Gastrocnemius medialis (tissue), 4 donors: Measurements from ENCODE around the gene TGFB3. TPM values are rescaled to one million over a fixed set of nuclear protein-coding genes. Genes with fewer than 3 reads are reported as not detected.

Source experiments
- ATAC-seq, 2 donors: fragments of 150-250 bp; one replicate each; pipeline ENCODE4 v1.9.1; 2016
- DNase-seq, 2 donors: peaks; one replicate each; pipeline ENCODE4 v3.0.0-alpha.2; 2019
- H3K27ac ChIP-seq, 4 donors: fragments of 200-600 bp; sonication (generic); 1 replicate in 1 of 4; 2 replicates in 3 of 4; pipeline ENCODE4 v1.5.1; 2016 to 2018; ENCODE audit warnings: mild to moderate bottlenecking in 2 of 4, moderate library complexity in 1 of 4
- H3K27me3 ChIP-seq, 3 donors: fragments of 200-600 bp; sonication (generic) in 2 of 3; 1 replicate in 1 of 3; 2 replicates in 2 of 3; pipeline versions ENCODE4 v1.5.1 to v1.6.0; 2016 to 2019; ENCODE audit warnings: mild to moderate bottlenecking in 1 of 3, moderate library complexity in 1 of 3
- H3K36me3 ChIP-seq, 2 donors: fragments of 200-600 bp; sonication (generic) in 1 of 2; one replicate each; pipeline ENCODE4 v1.5.1; 2017 to 2018
- H3K4me1 ChIP-seq, 2 donors: fragments of 200-600 bp; sonication (generic) in 1 of 2; one replicate each; pipeline ENCODE4 v1.5.1; 2016 to 2017; ENCODE audit warnings: mild to moderate bottlenecking in 2 of 2
- H3K4me3 ChIP-seq, 4 donors: fragments of 200-600 bp; sonication (generic) in 3 of 4; 1 replicate in 1 of 4; 2 replicates in 3 of 4; pipeline ENCODE4 v1.5.1; 2016 to 2019; ENCODE audit warnings: mild to moderate bottlenecking in 2 of 4
- H3K9me3 ChIP-seq, 3 donors: fragments of 200-600 bp; sonication (generic) in 2 of 3; 1 replicate in 1 of 3; 2 replicates in 2 of 3; pipeline ENCODE4 v1.5.1; 2016 to 2019
- POLR2A ChIP-seq, 2 donors: fragments of 450-650 bp; IDR thresholded peaks; one replicate each; pipeline ENCODE4 v1.6.1; 2017; ENCODE audit warnings: antibody characterized with exemption in 2 of 2, mild to moderate bottlenecking in 2 of 2, moderate library complexity in 2 of 2
- in situ Hi-C, 4 donors: fragments of 200-750 bp; cut with MboI; loops; one replicate each; pipeline versions ENCODE4 v1.15.0 to v1.8.0; 2017; ENCODE audit warnings: low sequenced_read_pairs in 4 of 4
- intact Hi-C: fragments of 100-400 bp; cut with DNase I; formaldehyde crosslinking; loops from one replicate; pipeline ENCODE4 v1.15.1; 2023; ENCODE audit warnings: low total_unique reads
- total RNA-seq, 4 donors: library from RNA; depleted of rRNA; stranded (reverse); fragments of >200 nt; gene quantifications; one replicate each; pipeline versions ENCODE4 v1.1.0 to v1.2.3, GENCODE V29; 2016
- TF ChIP-seq, protein P1 (sequence below), 5 experiments: fragments of 450-650 bp in 3 of 5; fragments of 200-600 bp in 2 of 5; sonication (generic) in 2 of 5; IDR thresholded peaks in 4 of 5; conservative IDR thresholded peaks in 1 of 5; 1 replicate in 4 of 5; 2 replicates in 1 of 5; pipeline ENCODE4 v1.5.1; 2016 to 2019; ENCODE audit warnings: antibody characterized with exemption in 5 of 5, mild to moderate bottlenecking in 3 of 5, moderate library complexity in 3 of 5

Gene TGFB3
- total RNA-seq, 4 donors from 2014 or later = 28.3 to 102 (median 60.8) TPM

GRCh38 chr14:75978249-75978731, 3.5 kb downstream of the TGFB3 start:
- H3K27ac ChIP-seq = peak overlapping the region; percentile 50 to 97 (median 94)
- intact Hi-C loops = no loop called here
- in situ Hi-C loops = loop anchor here in 1 of 4 donors (10.0 kb wide), 1 partner anchor 73 kb away; no protein-coding TSS in a partner anchor

DNA sequence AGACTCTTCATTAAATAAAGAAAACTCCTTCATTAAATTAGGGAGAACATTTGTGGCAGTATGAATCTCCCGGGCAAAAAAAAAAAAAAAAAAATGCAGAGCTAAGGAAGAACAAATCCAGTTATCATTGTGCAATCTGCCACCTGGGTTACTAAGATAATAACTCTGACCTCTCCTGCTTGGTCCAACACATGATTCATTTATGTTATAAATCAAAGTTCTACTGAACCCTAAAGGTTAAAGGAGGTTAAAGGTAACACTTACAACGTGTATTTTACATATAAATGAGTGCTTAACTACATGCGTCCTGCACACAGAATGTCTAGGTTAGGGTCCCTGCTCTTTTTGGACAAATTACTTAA, 4.2 kb downstream of the TGFB3 start:
- DNase-seq = no peak
- TF ChIP-seq, protein P1, sequence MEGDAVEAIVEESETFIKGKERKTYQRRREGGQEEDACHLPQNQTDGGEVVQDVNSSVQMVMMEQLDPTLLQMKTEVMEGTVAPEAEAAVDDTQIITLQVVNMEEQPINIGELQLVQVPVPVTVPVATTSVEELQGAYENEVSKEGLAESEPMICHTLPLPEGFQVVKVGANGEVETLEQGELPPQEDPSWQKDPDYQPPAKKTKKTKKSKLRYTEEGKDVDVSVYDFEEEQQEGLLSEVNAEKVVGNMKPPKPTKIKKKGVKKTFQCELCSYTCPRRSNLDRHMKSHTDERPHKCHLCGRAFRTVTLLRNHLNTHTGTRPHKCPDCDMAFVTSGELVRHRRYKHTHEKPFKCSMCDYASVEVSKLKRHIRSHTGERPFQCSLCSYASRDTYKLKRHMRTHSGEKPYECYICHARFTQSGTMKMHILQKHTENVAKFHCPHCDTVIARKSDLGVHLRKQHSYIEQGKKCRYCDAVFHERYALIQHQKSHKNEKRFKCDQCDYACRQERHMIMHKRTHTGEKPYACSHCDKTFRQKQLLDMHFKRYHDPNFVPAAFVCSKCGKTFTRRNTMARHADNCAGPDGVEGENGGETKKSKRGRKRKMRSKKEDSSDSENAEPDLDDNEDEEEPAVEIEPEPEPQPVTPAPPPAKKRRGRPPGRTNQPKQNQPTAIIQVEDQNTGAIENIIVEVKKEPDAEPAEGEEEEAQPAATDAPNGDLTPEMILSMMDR (IDR thresholded peaks at IDR 0.05 in 4 of 5, conservative IDR thresholded peaks at IDR 0.05 in 1 of 5) = no peak
- TF ChIP-seq POLR2A (IDR thresholded peaks at IDR 0.05) = no peak
- no peak overlapping the region for H3K4me3 ChIP-seq
- ATAC-seq = peak in 1 of 2 donors; percentile 17
- H3K4me1 ChIP-seq = peaks cover 51 to 52% of the 10 kb centered on the region in 2 donors
- H3K36me3 ChIP-seq = no peaks in the 10 kb centered on the region
- intact Hi-C loops (no loop called here), in situ Hi-C loops (loop anchor here in 1 of 4 donors (10.0 kb wide), 1 partner anchor 73 kb away; no protein-coding TSS in a partner anchor)
- no peaks in the 10 kb centered on the region for H3K9me3 ChIP-seq
- H3K27me3 ChIP-seq = no peaks in the 10 kb centered on the region
- peak overlapping the region; percentile 49 to 97 (median 73) for H3K27ac ChIP-seq

More at GRCh38 chr14:75978249-75978731, 3.5 kb downstream of the TGFB3 start:
- no peak overlapping the region for H3K4me3 ChIP-seq
- no peak for TF ChIP-seq POLR2A (IDR thresholded peaks at IDR 0.05)
- TF ChIP-seq, protein P1 (IDR thresholded peaks at IDR 0.05 in 4 of 5, conservative IDR thresholded peaks at IDR 0.05 in 1 of 5) = no peak
- H3K27me3 ChIP-seq = no peaks in the 10 kb centered on the region
- H3K4me1 ChIP-seq = peaks cover 45 to 49% of the 10 kb centered on the region in 2 donors
- DNase-seq (peak in 1 of 2 donors; percentile 23), ATAC-seq (no peak)
- no peaks in the 10 kb centered on the region for H3K36me3 ChIP-seq
- no peaks in the 10 kb centered on the region for H3K9me3 ChIP-seq

GRCh38 chr14:75976826-75977581, 4.8 kb downstream of the TGFB3 start:
- Histone ChIP-seq H3K4me1 (peaks cover 56 to 57% of the 10 kb centered on the region in 2 donors), H3K36me3 (no peaks in the 10 kb centered on the region), H3K9me3 (no peaks in the 10 kb centered on the region), H3K27ac (peak overlapping the region; percentile 26 to 97 (median 72)), H3K27me3 (no peaks in the 10 kb centered on the region), H3K4me3 (no peak overlapping the region)
- ATAC-seq (no peak), DNase-seq (no peak)
- intact Hi-C loops = no loop called here
- TF ChIP-seq, protein P1 (IDR thresholded peaks at IDR 0.05 in 4 of 5, conservative IDR thresholded peaks at IDR 0.05 in 1 of 5) = no peak
- TF ChIP-seq POLR2A (IDR thresholded peaks at IDR 0.05) = no peak
- in situ Hi-C loops = loop anchor here in 1 of 4 donors (10.0 kb wide), 1 partner anchor 72 kb away; no protein-coding TSS in a partner anchor

GRCh38 chr14:75972801-75973421, 8.9 kb downstream of the TGFB3 start:
- no peaks in the 10 kb centered on the region for H3K9me3 ChIP-seq
- DNase-seq (peak; percentile 56 to 72), ATAC-seq (peak; percentile 88 to 90)
- in situ Hi-C loops (loop anchor here in 1 of 4 donors (10.0 kb wide), 1 partner anchor 68 kb away; no protein-coding TSS in a partner anchor), intact Hi-C loops (loop anchor here (1.0 kb wide), 1 partner anchor 32 kb away; no protein-coding TSS in a partner anchor)
- no peak overlapping the region for H3K4me3 ChIP-seq
- no peaks in the 10 kb centered on the region for H3K27me3 ChIP-seq
- peak overlapping the region; percentile 62 to 77 (median 73) for H3K27ac ChIP-seq
- peaks cover 20 to 28% of the 10 kb centered on the region in 2 donors for H3K4me1 ChIP-seq
- TF ChIP-seq POLR2A (IDR thresholded peaks at IDR 0.05) = no peak
- TF ChIP-seq, protein P1 (IDR thresholded peaks at IDR 0.05 in 4 of 5, conservative IDR thresholded peaks at IDR 0.05 in 1 of 5) = no peak
- H3K36me3 ChIP-seq = no peaks in the 10 kb centered on the region
